Hypothalamus (tissue), 51 donors: ENCODE results near the gene NFATC1.
A peak's percentile ranks its signal among the peaks of the same experiment; 100 is the strongest.

Experiments used
- DNase-seq, 51 donors: peaks; one replicate each; lab custom pipeline; 2025; lab: John Stamatoyannopoulos, UW

The NFATC1 gene

DNA sequence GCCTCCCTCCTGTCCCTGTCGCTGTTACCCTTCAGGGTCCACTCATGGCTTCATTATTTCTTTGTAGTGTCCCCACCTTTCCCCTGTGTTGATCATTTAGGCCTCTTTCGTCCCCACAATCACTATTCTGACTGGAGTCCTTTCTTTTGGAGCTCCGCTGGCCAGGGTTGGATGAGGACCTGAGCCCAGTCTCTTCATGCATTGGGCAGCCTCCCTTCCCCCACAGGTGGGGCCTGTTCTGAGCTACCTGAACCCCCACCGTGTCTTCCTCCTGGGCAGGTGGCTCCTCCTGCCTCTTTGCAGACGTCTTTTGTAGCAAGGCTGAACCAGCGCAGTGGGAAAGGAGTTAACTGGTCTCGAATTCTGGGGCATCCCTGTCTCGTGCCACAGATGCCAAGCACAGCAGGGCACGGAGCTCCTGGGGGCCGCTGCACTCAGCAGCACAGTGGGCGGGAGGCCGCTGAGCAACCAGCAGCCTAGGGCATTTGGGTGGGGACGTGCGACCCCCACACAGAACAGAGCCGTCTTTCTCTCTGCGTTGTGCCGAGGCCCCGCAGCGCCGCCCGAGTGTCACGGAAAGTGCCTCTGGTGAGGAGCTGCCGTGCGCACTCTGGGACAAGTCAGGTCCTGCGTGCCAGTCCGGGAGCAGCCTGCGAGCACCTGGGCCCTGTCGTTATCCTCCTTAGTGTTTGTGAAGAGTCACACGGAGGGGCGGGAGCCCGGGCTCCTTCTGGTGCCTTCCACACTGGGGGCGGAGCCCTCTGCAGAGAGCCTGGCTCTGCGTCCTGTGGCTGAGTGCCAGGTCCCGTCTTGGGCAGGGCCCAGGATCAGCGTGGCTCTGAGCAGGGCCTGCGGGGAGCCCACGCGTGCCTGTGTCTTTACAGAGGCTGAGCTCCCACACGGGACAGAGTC, 130.1 kb downstream of the NFATC1 start:
- DNase-seq = peak in 27 of 51 donors; percentile 21 to 76 (median 46)

DNA sequence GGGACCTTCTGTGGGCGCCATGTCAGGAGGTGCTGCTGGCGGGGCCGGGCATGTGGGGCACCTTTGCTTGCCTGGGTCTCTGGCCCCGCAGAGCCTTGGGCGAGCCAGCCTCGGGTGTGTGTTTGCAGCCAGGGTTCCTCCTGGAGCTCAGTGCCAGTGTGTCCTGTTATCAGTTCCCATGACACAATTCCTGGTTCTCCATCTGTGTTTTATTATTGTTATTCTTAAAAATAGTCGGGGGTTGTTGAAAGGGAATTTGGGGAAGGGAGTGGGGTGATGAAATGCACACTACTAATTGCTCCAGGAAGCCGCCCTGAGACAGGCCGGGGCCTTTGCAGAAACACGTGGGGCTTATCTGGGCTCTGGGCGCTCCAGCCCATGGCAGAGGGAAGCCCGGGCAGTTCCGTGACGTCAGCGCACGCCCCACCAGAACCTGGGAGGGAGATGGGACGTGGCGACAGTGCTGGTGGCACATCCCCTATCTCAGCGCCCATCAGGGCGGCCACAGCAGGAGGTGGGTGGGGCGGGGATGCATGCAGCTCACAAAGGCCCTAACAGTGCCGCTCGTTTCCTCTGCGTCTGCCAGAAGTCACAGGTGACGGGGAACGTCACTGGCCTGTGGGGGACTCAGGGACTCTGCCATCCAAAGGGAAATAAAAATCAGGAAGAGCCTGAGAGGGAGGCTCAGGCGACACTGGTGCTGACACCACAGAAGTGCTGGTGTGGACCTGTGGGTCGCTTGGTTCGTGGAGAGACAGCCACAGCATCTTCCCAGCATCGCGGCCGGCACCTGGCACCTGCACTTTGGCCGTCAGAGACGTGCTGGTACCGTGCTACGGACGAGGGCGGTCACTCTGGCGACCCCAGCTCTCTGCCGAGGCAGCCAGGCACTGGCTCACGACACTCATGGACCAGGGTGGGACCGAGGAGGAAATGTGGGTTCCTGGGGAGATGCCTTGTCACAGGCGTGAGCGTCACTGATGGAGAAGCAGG, 131.0 kb downstream of the NFATC1 start:
- DNase-seq = no peak

GRCh38 chr18:79527656-79528315, 132.1 kb downstream of the NFATC1 start:
- DNase-seq = peak in 1 of 51 donors; percentile 1

DNA sequence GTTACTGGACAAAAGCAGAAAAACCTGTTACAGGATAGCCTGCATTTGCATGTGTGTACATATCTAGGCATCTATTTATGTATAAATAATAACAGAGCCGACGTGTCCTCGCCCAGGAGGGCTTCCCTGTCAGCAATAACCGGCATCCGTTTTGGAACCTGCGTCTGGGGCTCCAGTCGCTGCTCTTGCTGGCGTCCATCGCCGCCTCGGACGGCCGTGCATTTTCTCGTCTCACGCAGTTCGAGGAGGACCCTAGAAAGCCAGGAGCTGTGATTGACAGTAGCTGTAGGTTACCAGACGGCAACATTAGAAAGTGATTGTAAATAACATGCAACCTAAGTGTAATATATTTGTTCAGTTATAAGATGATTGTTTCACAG, 132.6 kb downstream of the NFATC1 start:
- DNase-seq = no peak

- DNase-seq = peak in 22 of 51 donors; percentile 12 to 69 (median 37)
These were observed 133.1 kb downstream of the NFATC1 start for GRCh38 chr18:79528846-79529245.

GRCh38 chr18:79529296-79529695, 133.6 kb downstream of the NFATC1 start:
- no peak for DNase-seq

GRCh38 chr18:79529991-79530390, 134.3 kb downstream of the NFATC1 start:
- DNase-seq = no peak

DNA sequence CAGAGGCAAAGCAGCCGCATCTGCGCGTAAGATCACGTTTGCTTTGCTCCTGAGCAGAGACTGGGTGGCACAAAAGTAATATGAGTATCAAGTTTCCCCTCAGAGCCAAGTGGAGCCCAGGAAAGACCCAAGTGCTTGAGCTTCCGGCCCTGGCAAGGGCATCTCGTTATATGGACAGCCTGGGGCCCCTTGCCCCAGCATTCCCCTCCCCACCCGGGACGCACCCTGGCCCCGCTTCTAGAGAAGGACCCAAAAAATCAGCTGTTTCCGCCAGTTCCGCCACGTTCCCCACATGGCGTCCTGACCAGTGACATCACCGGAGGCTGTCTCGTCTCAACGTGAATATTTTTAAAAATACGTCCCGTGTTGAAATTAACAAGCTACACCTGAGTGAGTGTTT, 135.1 kb downstream of the NFATC1 start:
- DNase-seq = no peak

DNA sequence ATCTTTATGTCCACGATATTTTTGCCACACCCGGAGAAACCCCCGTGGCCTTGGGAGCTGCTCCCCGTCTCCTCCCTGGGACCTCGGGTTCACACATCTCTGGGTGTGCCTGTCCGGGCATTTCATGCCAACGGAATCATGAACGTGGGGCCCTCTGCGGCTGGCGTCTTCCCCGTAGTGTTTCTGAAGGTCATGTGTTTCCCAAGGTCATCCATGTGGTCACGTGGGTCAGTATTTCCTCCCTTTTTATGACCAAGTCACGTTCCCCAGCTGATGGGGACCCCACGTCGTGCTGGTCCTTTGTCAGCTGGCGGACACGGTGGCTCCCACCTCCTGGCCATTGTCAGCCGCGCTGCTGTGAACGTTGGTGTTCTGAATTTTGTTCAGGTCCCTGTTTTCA, 135.7 kb downstream of the NFATC1 start:
- no peak for DNase-seq

DNA sequence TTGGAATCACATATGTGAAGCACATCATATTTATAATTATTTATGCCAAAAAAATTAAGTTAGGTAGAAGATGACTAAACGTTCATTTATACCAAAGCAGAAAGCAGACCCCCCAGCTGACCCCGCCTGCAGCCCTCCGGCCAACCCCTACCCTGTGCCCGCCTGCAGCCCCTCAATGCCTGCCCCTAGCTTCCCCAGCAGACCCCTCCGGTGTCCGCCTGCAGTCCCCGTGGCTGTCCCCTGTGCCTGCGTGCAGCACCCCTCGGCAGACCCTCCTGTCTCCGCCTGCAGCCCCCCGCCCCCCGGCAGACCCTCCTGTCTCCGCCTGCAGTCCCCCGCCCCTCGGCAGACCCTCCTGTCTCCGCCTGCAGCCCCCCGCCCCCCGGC, 136.2 kb downstream of the NFATC1 start:
- DNase-seq = no peak

DNA sequence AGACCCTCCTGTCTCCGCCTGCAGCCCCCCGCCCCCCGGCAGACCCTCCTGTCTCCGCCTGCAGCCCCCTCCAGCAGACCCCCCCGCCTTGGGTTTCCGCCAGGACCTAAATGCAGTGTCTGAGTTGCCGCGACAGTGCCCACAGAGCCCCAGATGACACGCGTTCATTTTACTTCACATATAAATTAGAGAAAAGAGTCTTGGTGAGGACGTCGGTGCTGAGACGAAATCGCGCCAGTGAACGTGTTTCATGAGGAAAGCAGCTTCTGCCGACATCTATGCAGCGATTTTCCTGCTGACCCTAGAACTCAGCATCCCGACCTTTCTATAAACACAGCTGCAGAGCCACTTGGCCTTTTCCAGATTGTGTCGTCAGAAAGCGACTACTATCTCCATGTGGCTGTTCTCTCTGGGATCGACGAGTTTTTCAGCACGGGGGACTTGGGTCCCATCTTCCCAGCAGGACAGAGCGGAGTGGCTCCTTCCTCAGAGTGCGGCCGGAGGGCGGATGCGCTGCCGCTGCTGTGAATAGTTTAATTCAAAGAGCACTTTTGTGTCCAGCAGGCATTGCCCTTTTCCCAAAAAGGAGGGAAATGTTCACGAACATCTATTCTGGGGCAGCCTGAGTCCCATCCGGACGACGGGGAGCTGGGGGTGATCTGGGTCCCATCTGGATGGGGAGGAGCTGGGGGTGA, 136.7 kb downstream of the NFATC1 start:
- peak in 1 of 51 donors; percentile 8 for DNase-seq

- no peak for DNase-seq
These were observed 137.4 kb downstream of the NFATC1 start for GRCh38 chr18:79533146-79533545.

GRCh38 chr18:79533591-79533990, 137.9 kb downstream of the NFATC1 start:
- DNase-seq = no peak

DNA sequence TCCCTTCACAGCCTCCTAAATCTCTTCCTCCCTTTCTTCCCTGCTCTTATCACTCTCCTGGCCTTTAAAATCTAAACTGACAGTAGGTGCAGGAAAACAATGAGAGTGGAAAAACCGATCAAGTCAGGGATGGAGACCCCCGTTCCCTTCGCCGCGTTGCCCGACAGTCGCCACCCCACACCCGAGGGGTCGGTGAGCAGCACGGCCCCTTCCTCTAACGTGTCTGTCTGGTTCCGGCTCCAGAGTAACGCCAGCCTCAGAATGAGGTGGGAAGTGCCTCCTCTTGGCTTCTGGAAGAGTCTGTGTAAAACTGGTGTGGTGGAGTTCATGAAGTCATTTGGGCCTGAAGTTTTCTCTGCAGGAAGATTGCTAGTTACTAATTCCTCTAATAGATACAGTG, 138.6 kb downstream of the NFATC1 start:
- DNase-seq = no peak

DNA sequence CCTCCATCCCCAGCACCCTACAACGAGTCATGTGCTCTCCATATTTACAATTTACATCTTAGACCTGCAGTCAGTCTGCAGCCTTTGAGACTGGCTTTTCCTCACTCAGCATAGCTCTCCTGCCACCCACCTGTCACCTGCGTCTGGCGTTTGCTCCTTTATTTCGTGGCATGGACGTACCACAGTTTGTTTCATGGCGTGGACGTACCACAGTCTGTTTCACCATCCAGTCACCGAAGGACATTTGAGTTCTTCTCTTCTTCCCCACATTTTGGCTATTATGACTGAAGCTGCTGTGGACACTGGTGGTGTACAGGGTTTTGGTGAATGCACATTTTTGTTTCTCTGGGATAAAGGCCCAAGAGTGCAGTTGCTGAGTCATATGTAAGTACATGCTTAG, 142.0 kb downstream of the NFATC1 start:
- DNase-seq = no peak

DNA sequence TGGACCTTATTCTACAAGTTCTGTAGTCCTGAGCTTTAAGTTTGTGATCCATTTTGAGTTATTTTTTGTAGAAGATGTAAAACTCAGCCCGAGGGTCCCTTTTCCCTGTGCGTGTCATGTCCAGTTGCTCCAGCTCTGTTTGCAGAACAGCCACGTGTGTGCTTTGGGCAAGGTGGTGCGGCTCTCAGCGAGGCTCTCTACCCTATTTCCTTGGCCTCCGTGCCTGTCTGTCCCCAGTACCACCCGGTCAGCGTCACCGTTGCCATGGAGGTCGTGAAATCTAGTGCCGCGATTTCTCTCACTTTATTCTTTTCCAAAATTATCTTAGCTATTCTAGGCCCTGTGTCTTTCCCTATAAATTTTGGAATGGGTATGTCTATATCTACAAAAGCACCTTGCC, 142.9 kb downstream of the NFATC1 start:
- DNase-seq = no peak

DNA sequence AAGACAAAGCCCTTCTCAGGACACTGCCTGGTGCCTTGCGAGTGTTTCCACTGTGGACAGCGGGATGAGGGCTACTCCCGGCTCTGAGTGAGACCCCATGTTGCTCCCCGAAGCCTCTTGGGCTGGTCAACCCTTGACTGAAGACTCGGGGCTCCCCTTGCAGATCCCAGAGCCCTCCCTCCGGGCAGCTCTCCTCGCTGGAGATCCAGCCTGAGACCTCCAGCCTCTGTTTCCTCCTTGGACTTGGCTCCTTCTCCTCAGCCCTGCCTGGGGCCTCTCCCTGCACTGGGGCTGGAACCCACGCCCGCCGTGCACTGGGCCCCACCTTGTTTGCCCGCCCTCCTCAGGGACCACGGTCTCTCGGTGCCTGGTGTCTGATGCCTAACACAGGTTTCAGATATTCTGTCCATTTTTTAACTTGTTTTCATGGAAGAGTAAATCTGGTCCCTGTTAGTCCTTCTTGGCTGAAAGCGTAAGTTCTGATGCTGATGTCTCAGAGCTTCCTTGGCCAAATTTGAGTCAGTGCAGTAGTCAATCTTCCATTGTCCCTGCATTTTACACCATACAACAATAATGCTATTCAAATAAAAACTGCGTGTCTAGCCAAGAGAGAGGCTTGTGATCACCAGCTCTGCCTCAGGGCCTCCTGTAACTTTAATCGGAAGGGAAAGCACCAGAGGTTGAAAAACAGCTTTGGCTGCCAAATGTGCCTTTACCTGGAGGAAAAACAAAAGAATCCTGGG, 144.6 kb downstream of the NFATC1 start:
- peak in 5 of 51 donors; percentile 10 to 49 (median 31) for DNase-seq

GRCh38 chr18:79540904-79541282, 145.2 kb downstream of the NFATC1 start:
- DNase-seq = no peak

GRCh38 chr18:79542213-79542612, 146.5 kb downstream of the NFATC1 start:
- no peak for DNase-seq
